ENCODE results near the gene CAV1.

CAV1 gene

DNA sequence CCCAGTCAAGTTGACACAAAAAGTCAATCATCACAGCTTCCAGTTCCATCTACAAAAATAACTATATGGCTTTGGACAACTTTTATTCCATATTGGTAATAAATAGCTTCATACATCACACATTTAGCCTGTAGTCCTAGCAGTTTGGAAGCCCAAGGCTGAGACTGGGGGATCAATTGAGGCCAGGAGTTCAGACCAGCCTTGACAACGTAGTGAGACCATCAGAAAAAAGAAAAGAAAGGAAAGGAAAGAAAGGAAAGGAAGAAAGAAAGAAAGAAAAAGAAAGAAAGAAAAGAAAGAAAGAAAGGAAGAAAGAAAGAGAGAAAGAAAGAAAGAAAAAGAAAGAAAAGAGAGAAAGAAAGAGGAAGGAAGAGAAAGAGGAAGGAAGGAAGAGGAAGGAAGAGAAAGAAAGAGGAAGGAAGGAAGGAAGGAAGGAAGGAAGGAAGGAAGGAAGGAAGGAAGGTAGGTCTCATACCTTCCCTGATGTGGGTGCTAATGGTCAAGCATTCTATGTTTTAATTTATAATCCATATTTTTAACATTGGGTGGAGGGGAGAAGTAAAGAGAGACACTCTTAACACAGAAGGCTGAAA lies 37.8 kb downstream of the CAV1 start:
- DNase-seq (ENCODE audit: extremely low read depth, low read depth), result no peak
- TF ChIP-seq, protein P1, sequence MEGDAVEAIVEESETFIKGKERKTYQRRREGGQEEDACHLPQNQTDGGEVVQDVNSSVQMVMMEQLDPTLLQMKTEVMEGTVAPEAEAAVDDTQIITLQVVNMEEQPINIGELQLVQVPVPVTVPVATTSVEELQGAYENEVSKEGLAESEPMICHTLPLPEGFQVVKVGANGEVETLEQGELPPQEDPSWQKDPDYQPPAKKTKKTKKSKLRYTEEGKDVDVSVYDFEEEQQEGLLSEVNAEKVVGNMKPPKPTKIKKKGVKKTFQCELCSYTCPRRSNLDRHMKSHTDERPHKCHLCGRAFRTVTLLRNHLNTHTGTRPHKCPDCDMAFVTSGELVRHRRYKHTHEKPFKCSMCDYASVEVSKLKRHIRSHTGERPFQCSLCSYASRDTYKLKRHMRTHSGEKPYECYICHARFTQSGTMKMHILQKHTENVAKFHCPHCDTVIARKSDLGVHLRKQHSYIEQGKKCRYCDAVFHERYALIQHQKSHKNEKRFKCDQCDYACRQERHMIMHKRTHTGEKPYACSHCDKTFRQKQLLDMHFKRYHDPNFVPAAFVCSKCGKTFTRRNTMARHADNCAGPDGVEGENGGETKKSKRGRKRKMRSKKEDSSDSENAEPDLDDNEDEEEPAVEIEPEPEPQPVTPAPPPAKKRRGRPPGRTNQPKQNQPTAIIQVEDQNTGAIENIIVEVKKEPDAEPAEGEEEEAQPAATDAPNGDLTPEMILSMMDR (IDR thresholded peaks at IDR 0.05; ENCODE audit: low read depth, low read length, missing control alignments), result no peak
- H3K4me3 ChIP-seq (replicated peaks; ENCODE audit: low read depth, low read length), result no peak overlapping the region

DNA sequence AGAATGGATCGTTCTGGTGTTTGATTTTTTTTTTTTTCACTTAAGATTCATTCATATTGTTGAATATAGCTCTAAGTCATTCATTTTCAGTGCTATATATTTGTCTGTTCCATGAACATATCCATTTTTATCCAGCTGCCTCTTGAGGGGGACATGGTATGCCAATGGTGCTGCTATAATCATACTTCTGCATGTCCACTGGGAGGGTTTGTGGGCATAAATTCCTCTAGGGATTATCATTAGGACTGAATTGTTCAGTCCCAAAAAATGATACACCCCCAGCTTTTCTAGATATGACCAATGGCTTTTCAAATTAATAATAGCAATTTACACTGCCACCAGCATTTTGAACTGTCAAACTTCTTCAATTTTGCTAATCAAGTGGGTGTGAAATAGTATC lies 41.1 kb downstream of the CAV1 start:
- TF ChIP-seq, protein P1 (IDR thresholded peaks at IDR 0.05; ENCODE audit: low read depth, low read length, missing control alignments), result no peak
- no peak for DNase-seq (ENCODE audit: extremely low read depth, low read depth)
- H3K4me3 ChIP-seq (replicated peaks; ENCODE audit: low read depth, low read length), result no peak overlapping the region

GRCh38 chr7:116566666-116567065 lies 41.8 kb downstream of the CAV1 start:
- H3K4me3 ChIP-seq (replicated peaks; ENCODE audit: low read depth, low read length), result no peak overlapping the region
- no peak for DNase-seq (ENCODE audit: extremely low read depth, low read depth)
- TF ChIP-seq, protein P1 (IDR thresholded peaks at IDR 0.05; ENCODE audit: low read depth, low read length, missing control alignments), result no peak

DNA sequence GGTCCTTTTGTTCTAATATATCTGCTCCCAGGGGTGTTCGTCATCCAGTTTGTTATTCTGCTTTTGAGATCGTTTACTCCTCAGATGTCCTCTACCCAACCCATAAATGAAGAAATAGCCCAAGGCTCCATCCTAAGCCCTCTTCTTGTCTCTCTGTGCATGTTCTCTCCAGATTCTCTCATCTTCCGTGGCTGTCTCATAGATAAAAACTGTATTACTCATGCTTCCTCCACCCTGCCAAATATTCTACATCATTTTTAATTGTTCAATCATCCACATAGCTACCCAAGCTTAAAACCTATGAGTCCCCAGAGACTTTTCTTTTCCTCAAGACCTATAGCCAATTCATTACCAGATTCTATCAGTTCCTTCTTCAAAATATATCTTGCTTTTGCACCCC lies 44.9 kb downstream of the CAV1 start:
- DNase-seq (ENCODE audit: extremely low read depth, low read depth), result no peak
- TF ChIP-seq, protein P1 (IDR thresholded peaks at IDR 0.05; ENCODE audit: low read depth, low read length, missing control alignments), result no peak

DNA sequence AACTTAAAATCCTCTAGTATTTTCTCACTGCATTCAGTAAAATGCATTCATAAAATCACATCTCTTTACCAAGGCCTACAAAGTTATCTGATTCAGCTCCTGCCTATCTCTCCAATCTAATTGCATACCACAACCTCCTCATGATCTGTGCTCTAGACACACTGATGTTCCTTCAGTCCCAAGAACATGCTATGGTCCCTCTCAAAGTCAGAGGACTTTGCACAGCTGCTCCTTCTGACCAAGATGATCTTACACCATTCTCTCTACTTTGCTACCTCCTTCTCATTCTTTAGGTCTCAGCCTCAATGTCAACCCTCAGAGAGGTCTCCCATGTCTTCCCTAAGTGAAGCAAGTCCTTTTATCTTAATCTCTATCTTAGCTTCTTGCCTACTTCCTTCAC lies 45.5 kb downstream of the CAV1 start:
- DNase-seq (ENCODE audit: extremely low read depth, low read depth), result no peak
- H3K4me3 ChIP-seq (replicated peaks; ENCODE audit: low read depth, low read length), result no peak overlapping the region
- TF ChIP-seq, protein P1 (IDR thresholded peaks at IDR 0.05; ENCODE audit: low read depth, low read length, missing control alignments), result no peak

More for the DNA sequence above, 44.9 kb downstream of the CAV1 start:
- no peak overlapping the region for H3K4me3 ChIP-seq (replicated peaks; ENCODE audit: low read depth, low read length)

- TF ChIP-seq, protein P1 (IDR thresholded peaks at IDR 0.05; ENCODE audit: low read depth, low read length, missing control alignments), result no peak
- DNase-seq (ENCODE audit: extremely low read depth, low read depth), result no peak
- no peak overlapping the region for H3K4me3 ChIP-seq (replicated peaks; ENCODE audit: low read depth, low read length)
These were observed 46.2 kb downstream of the CAV1 start for GRCh38 chr7:116571037-116571436.

- H3K4me3 ChIP-seq (replicated peaks; ENCODE audit: low read depth, low read length), result no peak overlapping the region
- TF ChIP-seq, protein P1 (IDR thresholded peaks at IDR 0.05; ENCODE audit: low read depth, low read length, missing control alignments), result no peak
- no peak for DNase-seq (ENCODE audit: extremely low read depth, low read depth)
These were observed 46.7 kb downstream of the CAV1 start for GRCh38 chr7:116571552-116571951.

All from HFF-Myc (cell line).